Upper lobe of right lung (tissue), 1 donor: ENCODE measurements around the gene IQCF2. TPM values are rescaled to one million over a fixed set of nuclear protein-coding genes. Genes with fewer than 3 reads are reported as not detected.

Experiments
- ATAC-seq: fragments of 200-7000 bp; cut with Tn5 transposase; one replicate; pipeline ENCODE4 v1.9.1; 2020; ENCODE audit warnings: mild to moderate bottlenecking, moderate library complexity
- DNase-seq: peaks from one replicate; pipeline ENCODE4 v3.0.0-alpha.2; 2020
- H3K27ac ChIP-seq: fragments of 200-600 bp; one replicate; pipeline ENCODE4 v1.8.0; 2022
- H3K27me3 ChIP-seq: fragments of 200-600 bp; one replicate; pipeline ENCODE4 v1.8.0; 2022; ENCODE audit warnings: mild to moderate bottlenecking
- H3K36me3 ChIP-seq: fragments of 200-600 bp; one replicate; pipeline ENCODE4 v1.8.0; 2022
- H3K4me1 ChIP-seq: fragments of 200-600 bp; one replicate; pipeline ENCODE4 v1.8.0; 2022
- H3K4me3 ChIP-seq: fragments of 200-600 bp; one replicate; pipeline ENCODE4 v1.8.0; 2022; ENCODE audit warnings: mild to moderate bottlenecking
- H3K9me3 ChIP-seq: fragments of 200-600 bp; one replicate; pipeline ENCODE4 v1.8.0; 2022
- CTCF ChIP-seq: fragments of 200-600 bp; IDR thresholded peaks from one replicate; pipeline ENCODE4 v1.8.0; 2022; ENCODE audit warnings: antibody characterized with exemption
- intact Hi-C: fragments of 100-400 bp; cut with DNase I; formaldehyde crosslinking; loops from one replicate; pipeline ENCODE4 v1.11.0; 2022
- total RNA-seq: library from RNA; stranded (reverse); fragmentation: NEBNext Ultra II Directional; extraction: Animal tissue kit (Norgen Biotek cat#: 25700); gene quantifications from one replicate; pipeline ENCODE4 v1.2.1, GENCODE V29; 2021
- donor health status: DM: no; HTN: yes; CAD: no; lungs with severe emphysema.

Gene IQCF2
- total RNA-seq, 1 donor from 2014 or later = not detected

GRCh38 chr3:51904034-51904823, 42.8 kb downstream of the IQCF2 start:
- no peak for DNase-seq
- H3K4me1 ChIP-seq = no peaks in the 10 kb centered on the region
- H3K36me3 ChIP-seq = no peaks in the 10 kb centered on the region
- H3K4me3 ChIP-seq = no peak overlapping the region
- intact Hi-C loops = no loop called here
- H3K27ac ChIP-seq = no peak overlapping the region
- ATAC-seq = no peak
- no peaks in the 10 kb centered on the region for H3K27me3 ChIP-seq
- TF ChIP-seq CTCF = no peak
- H3K9me3 ChIP-seq = no peaks in the 10 kb centered on the region

- no peak for ATAC-seq
- no peaks in the 10 kb centered on the region for H3K9me3 ChIP-seq
- no peaks in the 10 kb centered on the region for H3K4me1 ChIP-seq
- intact Hi-C loops = no loop called here
- no peaks in the 10 kb centered on the region for H3K36me3 ChIP-seq
- TF ChIP-seq CTCF = no peak
- H3K4me3 ChIP-seq = no peak overlapping the region
- H3K27me3 ChIP-seq = no peaks in the 10 kb centered on the region
- no peak for DNase-seq
- no peak overlapping the region for H3K27ac ChIP-seq
Observed at GRCh38 chr3:51908026-51908425, 46.6 kb downstream of the IQCF2 start.

Other genes starting within 250 kb of the IQCF2 start
- gene TEX264, start 190.4 kb upstream of the IQCF2 start, total RNA-seq = 51.0 TPM
- gene GRM2, start 154.5 kb upstream of the IQCF2 start, total RNA-seq = 0.49 TPM
- gene IQCF6, start 82.4 kb upstream of the IQCF2 start, total RNA-seq = not detected
- not detected for gene IQCF5, start 14.0 kb downstream of the IQCF2 start, total RNA-seq
- gene IQCF1, start 41.7 kb downstream of the IQCF2 start, total RNA-seq = not detected
- gene RRP9, start 80.3 kb downstream of the IQCF2 start, total RNA-seq = 20.6 TPM
- 20.9 TPM for gene PARP3, start 80.7 kb downstream of the IQCF2 start, total RNA-seq
- gene GPR62, start 93.8 kb downstream of the IQCF2 start, total RNA-seq = not detected
- 37.1 TPM for gene PCBP4, start 105.8 kb downstream of the IQCF2 start, total RNA-seq
- 55.9 TPM for gene ABHD14B, start 112.4 kb downstream of the IQCF2 start, total RNA-seq
- gene ABHD14A, start 113.4 kb downstream of the IQCF2 start, total RNA-seq = 17.9 TPM
- 26.5 TPM for gene ACY1, start 121.9 kb downstream of the IQCF2 start, total RNA-seq
- gene RPL29, start 134.3 kb downstream of the IQCF2 start, total RNA-seq = 810 TPM
- gene DUSP7, start 195.0 kb downstream of the IQCF2 start, total RNA-seq = 40.7 TPM